HG03354 (cell line): Measurements from ENCODE around the gene KCNK5.

Source experiments
- ATAC-seq: cut with Tn5 transposase; IDR thresholded peaks from one replicate; pipeline ENCODE4 v1.9.1; 2021; ENCODE audit warnings: mild to moderate bottlenecking; ENCODE audit not compliant: unreplicated experiment, poor library complexity, severe bottlenecking

Gene KCNK5

GRCh38 chr6:39181826-39182225 lies 47.4 kb downstream of the KCNK5 start:
- no peak for ATAC-seq

GRCh38 chr6:39181333-39181732 lies 47.9 kb downstream of the KCNK5 start:
- no peak for ATAC-seq

GRCh38 chr6:39178804-39179203 lies 50.5 kb downstream of the KCNK5 start:
- no peak for ATAC-seq

- ATAC-seq: no peak
Observed at GRCh38 chr6:39178235-39178634, 51.0 kb downstream of the KCNK5 start.

- ATAC-seq: no peak
Observed at GRCh38 chr6:39177130-39177529, 52.1 kb downstream of the KCNK5 start.

GRCh38 chr6:39173270-39173669 lies 56.0 kb downstream of the KCNK5 start:
- ATAC-seq: no peak

GRCh38 chr6:39172377-39172757 lies 56.9 kb downstream of the KCNK5 start:
- no peak for ATAC-seq

- no peak for ATAC-seq
Observed at GRCh38 chr6:39171489-39172376, 57.5 kb downstream of the KCNK5 start.

GRCh38 chr6:39170860-39171259 lies 58.4 kb downstream of the KCNK5 start:
- ATAC-seq: no peak

GRCh38 chr6:39170389-39170788 lies 58.9 kb downstream of the KCNK5 start:
- ATAC-seq: no peak

- ATAC-seq: no peak
Observed at GRCh38 chr6:39169448-39170344, 59.6 kb downstream of the KCNK5 start.

- no peak for ATAC-seq
Observed at GRCh38 chr6:39167866-39168625, 61.2 kb downstream of the KCNK5 start.

- ATAC-seq: no peak
Observed at GRCh38 chr6:39167321-39167720, 62.0 kb downstream of the KCNK5 start.

- ATAC-seq: no peak
Observed at GRCh38 chr6:39166912-39167290, 62.4 kb downstream of the KCNK5 start.

- ATAC-seq: peak; percentile 70
Observed at GRCh38 chr6:39166189-39166911, 62.9 kb downstream of the KCNK5 start.

- ATAC-seq: no peak
Observed at GRCh38 chr6:39157511-39157910, 71.8 kb downstream of the KCNK5 start.

GRCh38 chr6:39156801-39157200 lies 72.5 kb downstream of the KCNK5 start:
- ATAC-seq: no peak

- no peak for ATAC-seq
Observed at GRCh38 chr6:39154705-39155104, 74.6 kb downstream of the KCNK5 start.

- no peak for ATAC-seq
Observed at GRCh38 chr6:39153766-39154397, 75.4 kb downstream of the KCNK5 start.
